Endothelial cell of umbilical vein (primary cell): ENCODE measurements around the gene SMAD1. TPM values are rescaled to one million over a fixed set of nuclear protein-coding genes. Genes with fewer than 3 reads are reported as not detected.

Experiments
- BruUV-seq: library from RNA; stranded (reverse); fragments of 400-500 nt; replicated peaks from 2 replicates; lab custom pipeline; 2021; lab: Mats Ljungman, UMichigan
- CTCF ChIA-PET: fragments of 300-600, 350-600 bp; sonication (Branson Sonifier 250); formaldehyde crosslinking; loops from one replicate; lab custom pipeline; 2021; ENCODE audit warnings: antibody characterized with exemption, inconsistent platforms; lab: Charles Lee
- POLR2A ChIA-PET: fragments of 300-600, 350-600 bp; sonication (Branson Sonifier 250); formaldehyde crosslinking; loops from one replicate; lab custom pipeline; 2021; ENCODE audit warnings: antibody characterized with exemption, inconsistent platforms; lab: Charles Lee
- DNase-seq: peaks from one replicate; pipeline ENCODE4 v3.0.0-alpha.2; 2011; ENCODE audit warnings: low read depth, low spot score
- FAIRE-seq: peaks from 2 replicates; lab custom pipeline; 2011; peaks lifted over from hg19 to GRCh38; lab: Jason Lieb, UNC
- H2AFZ ChIP-seq: 2 replicates; pipeline ENCODE4 v1.6.0; 2012; ENCODE audit warnings: low read depth, low read length, control low read depth, inconsistent platforms
- H3K27ac ChIP-seq: 2 replicates; pipeline ENCODE4 v1.5.1; 2011; ENCODE audit warnings: low read depth, mild to moderate bottlenecking, control low read depth, low read length, moderate library complexity; ENCODE audit not compliant: insufficient read depth
- H3K27me3 ChIP-seq, 2 experiments: 2 replicates each; pipeline versions ENCODE4 v1.6.0 to v1.6.1; 2011; ENCODE audit warnings: low read length in 2 of 2, mixed read lengths in 1 of 2; ENCODE audit not compliant: control insufficient read depth in 2 of 2, insufficient read depth in 2 of 2
- H3K36me3 ChIP-seq, 2 experiments: 2 replicates in 1 of 2; 3 replicates in 1 of 2; pipeline ENCODE4 v1.5.1; 2011; ENCODE audit warnings: low read length in 2 of 2, mild to moderate bottlenecking in 1 of 2, moderate library complexity in 1 of 2; ENCODE audit not compliant: control insufficient read depth in 2 of 2, insufficient read depth in 2 of 2; ENCODE audit errors: extremely low read depth in 1 of 2
- H3K4me1 ChIP-seq: 3 replicates; pipeline ENCODE4 v1.5.1; 2011; ENCODE audit warnings: mild to moderate bottlenecking, low read length; ENCODE audit not compliant: control insufficient read depth, insufficient read depth; ENCODE audit errors: extremely low read depth
- H3K4me2 ChIP-seq: 2 replicates; pipeline ENCODE4 v1.6.1; 2011; ENCODE audit warnings: low read length, control low read depth, mixed read lengths; ENCODE audit not compliant: insufficient read depth
- H3K4me3 ChIP-seq, 3 experiments: fragments of 200-600 bp in 1 of 3; sonication (generic), shearing (Covaris generic) in 1 of 3; replicated peaks in 1 of 3; 2 replicates each; pipeline ENCODE4 v1.5.1; 2011 to 2016; ENCODE audit warnings: control low read depth in 3 of 3, low read length in 3 of 3, mild to moderate bottlenecking in 2 of 3, inconsistent platforms in 1 of 3, low read depth in 1 of 3, moderate library complexity in 1 of 3; ENCODE audit not compliant: insufficient read depth in 1 of 3
- H3K79me2 ChIP-seq: 2 replicates; pipeline ENCODE4 v1.6.0; 2012; ENCODE audit warnings: low read length, inconsistent platforms; ENCODE audit not compliant: control insufficient read depth, insufficient read depth
- H3K9ac ChIP-seq: replicated peaks from 2 replicates; pipeline ENCODE3; 2011; ENCODE audit warnings: low read length, control low read depth; ENCODE audit not compliant: insufficient read depth; ENCODE audit errors: extremely low read depth
- H3K9me1 ChIP-seq: replicated peaks from 3 replicates; pipeline ENCODE4 v1.6.0; 2011; ENCODE audit warnings: mild to moderate bottlenecking, low read length; ENCODE audit not compliant: control insufficient read depth, insufficient read depth; ENCODE audit errors: extremely low read depth
- H3K9me3 ChIP-seq: replicated peaks from 2 replicates; pipeline ENCODE4 v1.5.1; 2012; ENCODE audit warnings: low read length, inconsistent platforms; ENCODE audit not compliant: control insufficient read depth, insufficient read depth
- H4K20me1 ChIP-seq: replicated peaks from 2 replicates; pipeline ENCODE3; 2011; ENCODE audit warnings: mild to moderate bottlenecking, low read length; ENCODE audit not compliant: control insufficient read depth, insufficient read depth; ENCODE audit errors: extremely low read depth
- EZH2 ChIP-seq: IDR thresholded peaks from 2 replicates; pipeline ENCODE4 v1.6.1; 2012; ENCODE audit warnings: borderline replicate concordance, low read depth, mild to moderate bottlenecking, moderate library complexity, low read length, inconsistent platforms; ENCODE audit not compliant: severe bottlenecking
- FOS ChIP-seq: IDR thresholded peaks from 2 replicates; pipeline ENCODE4 v1.6.1; 2011; ENCODE audit warnings: mild to moderate bottlenecking, low read length, moderate library complexity, borderline replicate concordance; ENCODE audit not compliant: insufficient read depth
- GATA2 ChIP-seq: IDR thresholded peaks from 2 replicates; pipeline ENCODE4 v1.7.0; 2011; ENCODE audit warnings: low read depth, mild to moderate bottlenecking, moderate library complexity, mixed read lengths, low read length; ENCODE audit not compliant: insufficient read length, insufficient read depth
- JUN ChIP-seq: IDR thresholded peaks from 2 replicates; pipeline ENCODE4 v1.6.1; 2011; ENCODE audit warnings: borderline replicate concordance, low read depth; ENCODE audit not compliant: insufficient read length, insufficient read depth
- MYC ChIP-seq: IDR thresholded peaks from one replicate; pipeline ENCODE4 v1.6.1; 2011; ENCODE audit warnings: mild to moderate bottlenecking, low read depth, low read length
- POLR2A ChIP-seq: IDR thresholded peaks from 2 replicates; pipeline ENCODE4 v1.6.1; 2012; ENCODE audit warnings: low read depth, mild to moderate bottlenecking, control low read depth, low read length
- POLR2AphosphoS5 ChIP-seq: IDR thresholded peaks from 2 replicates; pipeline ENCODE4 v1.6.1; 2012; ENCODE audit warnings: low read depth, mild to moderate bottlenecking, control low read depth, low read length, moderate library complexity; ENCODE audit not compliant: insufficient read depth
- dilution Hi-C: fragments of 300-500 bp; cut with MboI; formaldehyde crosslinking; loops from one replicate; pipeline ENCODE4 v1.15.0; 2019; ENCODE audit warnings: low sequenced_read_pairs; ENCODE audit not compliant: extremely low pct_ligation_motif_present
- intact Hi-C: fragments of 100-400 bp; cut with micrococcal nuclease; formaldehyde crosslinking; loops from one replicate; pipeline ENCODE4 v1.10.0; 2022
- polyA plus RNA-seq, 4 experiments: library from polyadenylated mRNA; depleted of rRNA in 3 of 4; stranded (reverse) in 3 of 4; unstranded in 1 of 4; fragments of >200 nt; gene quantifications; 2 replicates each; pipeline versions ENCODE4 v1.2.1 to v1.2.3, GENCODE V29; 2011 to 2012; ENCODE audit warnings: missing spikeins in 1 of 4
- total RNA-seq: library from RNA; stranded (reverse); gene quantifications from 2 replicates; pipeline ENCODE4 v1.2.3, GENCODE V29; 2021
- TF ChIP-seq, protein P1 (sequence below), 2 donors: IDR thresholded peaks; 1 replicate in 1 of 2; 2 replicates in 1 of 2; pipeline ENCODE4 v1.5.1; 2011; ENCODE audit warnings: low read length in 2 of 2, mild to moderate bottlenecking in 2 of 2, moderate library complexity in 2 of 2, control low read depth in 1 of 2, inconsistent platforms in 1 of 2, low read depth in 1 of 2; ENCODE audit not compliant: insufficient read depth in 1 of 2; ENCODE audit errors: extremely low read depth in 1 of 2
- TF ChIP-seq, protein P2 (sequence below): IDR thresholded peaks from 2 replicates; pipeline ENCODE4 v1.6.1; 2011; ENCODE audit not compliant: insufficient read depth, insufficient read length

The SMAD1 gene
- total and polyA plus RNA-seq, 2 donors (not counting 3 experiments of a cell fraction or from before 2014, with no cell fraction given) = 101 to 116 TPM

DNA sequence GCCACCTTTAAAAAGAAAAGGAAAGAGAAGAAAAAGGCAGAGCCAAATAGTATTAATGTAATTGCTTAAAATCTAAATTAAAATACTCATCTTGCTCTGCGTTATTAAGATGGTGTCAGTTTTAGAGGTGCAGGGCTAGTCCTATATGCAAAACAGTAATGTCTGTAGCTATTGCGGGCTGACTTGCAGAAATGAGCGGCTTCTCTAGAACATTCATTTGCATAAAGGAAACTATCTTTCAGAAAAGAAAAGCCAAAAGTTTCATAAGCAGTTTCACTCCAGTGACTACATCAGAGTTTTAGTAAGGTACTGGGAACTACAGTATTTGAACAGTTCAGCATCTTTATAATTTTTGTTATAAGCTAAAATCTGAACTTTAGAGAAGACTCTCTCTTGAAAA lies 6.0 kb downstream of the SMAD1 start:
- Histone ChIP-seq H3K4me2 (no peak overlapping the region), H3K9me3 (no peaks in the 10 kb centered on the region), H3K9me1 (no peaks in the 10 kb centered on the region), H3K4me1 (peaks cover 32% of the 10 kb centered on the region), H3K9ac (no peak overlapping the region), H3K4me3 (no peak overlapping the region), H3K27me3 (no peaks in the 10 kb centered on the region), H3K36me3 (no peaks in the 10 kb centered on the region), H3K79me2 (peaks cover 93% of the 10 kb centered on the region), H4K20me1 (no peaks in the 10 kb centered on the region), H3K27ac (no peak overlapping the region), H2AFZ (no peak overlapping the region)
- no peak for DNase-seq
- no TSS peak for BruUV-seq
- intact Hi-C loops = loop anchor here (1.0 to 2.0 kb wide), 2 partner anchors 13 to 63 kb away; no protein-coding TSS in a partner anchor
- FAIRE-seq = no peak
- ChIA-PET CTCF (no interaction called here), POLR2A (no interaction called here)
- dilution Hi-C loops = no loop called here
- TF ChIP-seq, protein P1, sequence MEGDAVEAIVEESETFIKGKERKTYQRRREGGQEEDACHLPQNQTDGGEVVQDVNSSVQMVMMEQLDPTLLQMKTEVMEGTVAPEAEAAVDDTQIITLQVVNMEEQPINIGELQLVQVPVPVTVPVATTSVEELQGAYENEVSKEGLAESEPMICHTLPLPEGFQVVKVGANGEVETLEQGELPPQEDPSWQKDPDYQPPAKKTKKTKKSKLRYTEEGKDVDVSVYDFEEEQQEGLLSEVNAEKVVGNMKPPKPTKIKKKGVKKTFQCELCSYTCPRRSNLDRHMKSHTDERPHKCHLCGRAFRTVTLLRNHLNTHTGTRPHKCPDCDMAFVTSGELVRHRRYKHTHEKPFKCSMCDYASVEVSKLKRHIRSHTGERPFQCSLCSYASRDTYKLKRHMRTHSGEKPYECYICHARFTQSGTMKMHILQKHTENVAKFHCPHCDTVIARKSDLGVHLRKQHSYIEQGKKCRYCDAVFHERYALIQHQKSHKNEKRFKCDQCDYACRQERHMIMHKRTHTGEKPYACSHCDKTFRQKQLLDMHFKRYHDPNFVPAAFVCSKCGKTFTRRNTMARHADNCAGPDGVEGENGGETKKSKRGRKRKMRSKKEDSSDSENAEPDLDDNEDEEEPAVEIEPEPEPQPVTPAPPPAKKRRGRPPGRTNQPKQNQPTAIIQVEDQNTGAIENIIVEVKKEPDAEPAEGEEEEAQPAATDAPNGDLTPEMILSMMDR (IDR thresholded peaks at IDR 0.05; ENCODE audit: extremely low read depth in 1 of 2, insufficient read depth in 1 of 2, low read depth in 1 of 2, low read length in 2 of 2) = no peak
- TF ChIP-seq, protein P2, sequence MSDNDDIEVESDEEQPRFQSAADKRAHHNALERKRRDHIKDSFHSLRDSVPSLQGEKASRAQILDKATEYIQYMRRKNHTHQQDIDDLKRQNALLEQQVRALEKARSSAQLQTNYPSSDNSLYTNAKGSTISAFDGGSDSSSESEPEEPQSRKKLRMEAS = no peak
- TF ChIP-seq GATA2 (no peak), POLR2AphosphoS5 (no peak), POLR2A (no peak), JUN (no peak), EZH2 (no peak), MYC (no peak), FOS (no peak)
